Immature natural killer cell (primary cell): ENCODE results near the gene ZNF354B. TPM values are rescaled to one million over a fixed set of nuclear protein-coding genes. Genes with fewer than 3 reads are reported as not detected.

Source experiments
- DNase-seq, 3 donors: peaks; one replicate each; pipeline ENCODE4 v3.0.0; 2022; ENCODE audit warnings: mixed read lengths in 1 of 3
- H3K27ac Mint-ChIP-seq, 6 donors: one replicate each; pipeline ENCODE4 v1.8.0; 2020; ENCODE audit warnings: mixed read lengths in 6 of 6, mild to moderate bottlenecking in 5 of 6, inconsistent platforms in 4 of 6, moderate library complexity in 3 of 6
- H3K27me3 Mint-ChIP-seq, 3 donors: one replicate each; pipeline ENCODE4 v1.8.0; 2020 to 2021; ENCODE audit warnings: low read depth in 3 of 3, mild to moderate bottlenecking in 3 of 3, mixed read lengths in 3 of 3, moderate library complexity in 3 of 3, inconsistent platforms in 1 of 3
- H3K36me3 Mint-ChIP-seq, 3 donors: one replicate each; pipeline ENCODE4 v1.8.0; 2020; ENCODE audit warnings: mixed read lengths in 3 of 3, inconsistent platforms in 2 of 3, mild to moderate bottlenecking in 2 of 3
- H3K4me1 Mint-ChIP-seq, 2 donors: one replicate each; pipeline ENCODE4 v1.8.0; 2020; ENCODE audit warnings: inconsistent platforms in 2 of 2, mild to moderate bottlenecking in 2 of 2, mixed read lengths in 2 of 2, moderate library complexity in 1 of 2
- H3K4me3 Mint-ChIP-seq, 5 donors: one replicate each; pipeline ENCODE4 v1.8.0; 2020; ENCODE audit warnings: mild to moderate bottlenecking in 5 of 5, mixed read lengths in 5 of 5, inconsistent platforms in 3 of 5, moderate library complexity in 3 of 5
- H3K9me3 Mint-ChIP-seq, 6 donors: one replicate each; pipeline ENCODE4 v1.8.0; 2020; ENCODE audit warnings: mild to moderate bottlenecking in 6 of 6, mixed read lengths in 6 of 6, inconsistent platforms in 4 of 6, moderate library complexity in 3 of 6
- polyA plus RNA-seq, 3 donors: library from polyadenylated mRNA; unstranded; fragments of 300-500 nt; fragmentation: Illumina TruSeq; gene quantifications; one replicate each; pipeline ENCODE4 v1.2.3, GENCODE V29; 2021

Gene ZNF354B
- polyA plus RNA-seq, 3 donors from 2014 or later: 2.2 to 5.1 (median 2.7) TPM

GRCh38 chr5:178931846-178932760, 72.3 kb downstream of the ZNF354B start:
- Mint-ChIP-seq H3K4me3 (no peak overlapping the region), H3K4me1 (no peaks in the 10 kb centered on the region), H3K9me3 (peaks cover 53 to 100% (median 91%) of the 10 kb centered on the region in 6 donors), H3K27ac (no peak overlapping the region), H3K36me3 (peaks cover 21 to 42% (median 35%) of the 10 kb centered on the region in 3 donors), H3K27me3 (peaks cover 0 to 7% (median 5%) of the 10 kb centered on the region in 3 donors)
- DNase-seq: no peak

Other genes starting within 250 kb of the ZNF354B start
- 10 to 100 TPM in 2 of 3 donors, 1 to 10 TPM in 1; 9.3 to 18.0 (median 16.9) TPM for gene CLK4, start 232.9 kb upstream of the ZNF354B start, polyA plus RNA-seq
- gene ZNF354A, start 129.3 kb upstream of the ZNF354B start, polyA plus RNA-seq: 10 to 100 TPM in 2 of 3 donors, 1 to 10 TPM in 1; 8.4 to 20.1 (median 13.0) TPM
- gene ZFP2, start 36.0 kb downstream of the ZNF354B start, polyA plus RNA-seq: under 1 TPM in 1 of 3 donors, not detected in 2; 0.43 TPM
- gene ZNF454, start 81.2 kb downstream of the ZNF354B start, polyA plus RNA-seq: not detected
- not detected for gene GRM6, start 135.4 kb downstream of the ZNF354B start, polyA plus RNA-seq
- gene ZNF879, start 163.9 kb downstream of the ZNF354B start, polyA plus RNA-seq: 1 to 10 TPM; 2.7 to 4.5 (median 3.9) TPM
- 1 to 10 TPM in 1 of 3 donors, under 1 TPM in 2; 0.40 to 1.2 (median 0.58) TPM for gene ZNF354C, start 200.4 kb downstream of the ZNF354B start, polyA plus RNA-seq